GM12891 (cell line): Measurements from ENCODE around the gene PPP1R12B.

Experiments
- DNase-seq: peaks from one replicate; pipeline ENCODE4 v3.0.0; 2011; ENCODE audit warnings: low spot score; ENCODE audit not compliant: insufficient read length
- FAIRE-seq: peaks from 2 replicates; lab custom pipeline; 2011; peaks lifted over from hg19 to GRCh38; lab: Jason Lieb, UNC
- PAX5 ChIP-seq: IDR thresholded peaks from 2 replicates; pipeline ENCODE4 v1.6.1; 2011; ENCODE audit warnings: low read length, moderate library complexity, mild to moderate bottlenecking; ENCODE audit not compliant: insufficient read depth, severe bottlenecking
- POLR2A ChIP-seq: IDR thresholded peaks from 2 replicates; pipeline ENCODE4 v1.6.1; 2011; ENCODE audit warnings: low read depth, low read length, control low read depth
- POLR2AphosphoS5 ChIP-seq: IDR thresholded peaks from 2 replicates; pipeline ENCODE4 v1.6.1; 2011; ENCODE audit warnings: low read depth, low read length, control low read depth
- POU2F2 ChIP-seq: IDR thresholded peaks from 2 replicates; pipeline ENCODE4 v1.6.1; 2011; ENCODE audit warnings: low read depth, mild to moderate bottlenecking, control low read depth, low read length, moderate library complexity
- SPI1 ChIP-seq: IDR thresholded peaks from 2 replicates; pipeline ENCODE4 v1.6.1; 2011; ENCODE audit warnings: low read depth, low read length, control low read depth
- TAF1 ChIP-seq: IDR thresholded peaks from 2 replicates; pipeline ENCODE4 v1.6.1; 2011; ENCODE audit warnings: low read depth, low read length, control low read depth

PPP1R12B gene

GRCh38 chr1:202316186-202316585 is 32.3 kb upstream of the PPP1R12B start:
- no peak for FAIRE-seq
- DNase-seq = no peak
- TF ChIP-seq POLR2A = no peak
- TF ChIP-seq POU2F2 = no peak
- no peak for TF ChIP-seq SPI1
- TF ChIP-seq POLR2AphosphoS5 = no peak
- TF ChIP-seq PAX5 = no peak
- no peak for TF ChIP-seq TAF1

GRCh38 chr1:202317941-202318925 is 30.3 kb upstream of the PPP1R12B start:
- FAIRE-seq = no peak
- no peak for DNase-seq
- TF ChIP-seq SPI1 = no peak
- no peak for TF ChIP-seq POLR2A

GRCh38 chr1:202319381-202320080 is 29.0 kb upstream of the PPP1R12B start:
- no peak for DNase-seq
- FAIRE-seq = no peak
- TF ChIP-seq TAF1 (no peak), POLR2AphosphoS5 (no peak), POU2F2 (no peak), PAX5 (no peak), SPI1 (no peak), POLR2A (no peak)

- FAIRE-seq (no peak), DNase-seq (no peak)
- TF ChIP-seq SPI1 = no peak
- no peak for TF ChIP-seq POU2F2
- no peak for TF ChIP-seq POLR2A
- TF ChIP-seq PAX5 = no peak
- no peak for TF ChIP-seq POLR2AphosphoS5
- no peak for TF ChIP-seq TAF1
Measured at GRCh38 chr1:202320081-202320405, 28.5 kb upstream of the PPP1R12B start.

DNA sequence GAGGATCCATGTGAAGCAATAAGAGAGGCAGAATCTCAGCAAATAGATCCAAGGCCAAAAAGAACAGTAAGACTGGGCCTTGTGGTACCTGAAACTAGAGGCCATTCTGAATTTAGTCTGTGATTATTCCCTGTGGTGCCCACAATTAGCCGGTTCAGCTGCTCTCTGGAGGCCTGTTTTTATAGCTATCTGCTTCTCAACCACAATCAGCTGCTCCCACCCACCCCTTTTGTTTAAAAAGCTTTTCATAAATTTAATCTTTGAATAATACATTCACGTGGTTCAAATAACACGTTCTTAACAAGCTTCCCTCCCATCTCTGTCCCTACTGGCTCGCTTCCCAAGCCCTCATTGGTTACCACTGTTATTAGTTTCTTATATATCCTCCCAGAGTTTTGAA is 24.8 kb upstream of the PPP1R12B start:
- DNase-seq = no peak
- no peak for FAIRE-seq
- TF ChIP-seq POU2F2 (no peak), PAX5 (no peak), POLR2AphosphoS5 (no peak), TAF1 (no peak), POLR2A (no peak), SPI1 (no peak)

- FAIRE-seq = no peak
- no peak for TF ChIP-seq TAF1
- TF ChIP-seq POU2F2 = no peak
- TF ChIP-seq POLR2A = no peak
- no peak for TF ChIP-seq SPI1
- no peak for TF ChIP-seq POLR2AphosphoS5
- no peak for TF ChIP-seq PAX5
- no peak for DNase-seq
Measured at GRCh38 chr1:202324646-202325045, 23.9 kb upstream of the PPP1R12B start.

DNA sequence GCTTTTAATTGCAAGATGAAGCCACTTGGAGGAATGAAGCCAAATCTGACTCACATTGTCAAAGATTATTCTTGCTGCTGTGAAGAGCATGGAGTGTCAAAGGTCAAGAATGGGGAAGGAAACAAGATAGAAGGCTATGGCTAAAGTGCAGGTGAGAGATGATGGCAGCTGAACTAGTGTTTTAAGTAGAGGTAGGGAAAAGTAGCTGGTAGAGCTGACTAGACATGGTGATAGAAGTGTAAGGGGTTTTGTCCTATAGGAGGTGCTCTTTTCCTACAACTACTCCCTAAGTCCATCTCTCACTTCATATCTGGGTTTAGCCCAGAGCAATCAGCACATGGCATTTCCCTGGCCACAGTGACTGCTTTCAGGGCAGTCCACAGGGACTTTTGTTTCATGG is 18.6 kb upstream of the PPP1R12B start:
- DNase-seq (no peak), FAIRE-seq (no peak)
- TF ChIP-seq POLR2A = no peak
- TF ChIP-seq PAX5 = no peak
- no peak for TF ChIP-seq POU2F2
- no peak for TF ChIP-seq POLR2AphosphoS5
- no peak for TF ChIP-seq TAF1
- TF ChIP-seq SPI1 = no peak

- FAIRE-seq = no peak
- no peak for TF ChIP-seq SPI1
- no peak for TF ChIP-seq TAF1
- no peak for TF ChIP-seq POLR2A
- TF ChIP-seq POU2F2 = no peak
- TF ChIP-seq PAX5 = no peak
- no peak for TF ChIP-seq POLR2AphosphoS5
- DNase-seq = no peak
Measured at GRCh38 chr1:202333861-202334260, 14.6 kb upstream of the PPP1R12B start.

- TF ChIP-seq POLR2A (no peak), TAF1 (no peak), PAX5 (no peak), POLR2AphosphoS5 (no peak)
- DNase-seq (no peak), FAIRE-seq (no peak)
Measured at GRCh38 chr1:202343652-202344349, 4.7 kb upstream of the PPP1R12B start.
